ENCODE results near the gene MAP3K8. TPM values are rescaled to one million over a fixed set of nuclear protein-coding genes. Genes with fewer than 3 reads are reported as not detected.

MAP3K8 gene
- total RNA-seq, 6 donors from 2014 or later: 32.5 to 71.2 (median 42.8) TPM

DNA sequence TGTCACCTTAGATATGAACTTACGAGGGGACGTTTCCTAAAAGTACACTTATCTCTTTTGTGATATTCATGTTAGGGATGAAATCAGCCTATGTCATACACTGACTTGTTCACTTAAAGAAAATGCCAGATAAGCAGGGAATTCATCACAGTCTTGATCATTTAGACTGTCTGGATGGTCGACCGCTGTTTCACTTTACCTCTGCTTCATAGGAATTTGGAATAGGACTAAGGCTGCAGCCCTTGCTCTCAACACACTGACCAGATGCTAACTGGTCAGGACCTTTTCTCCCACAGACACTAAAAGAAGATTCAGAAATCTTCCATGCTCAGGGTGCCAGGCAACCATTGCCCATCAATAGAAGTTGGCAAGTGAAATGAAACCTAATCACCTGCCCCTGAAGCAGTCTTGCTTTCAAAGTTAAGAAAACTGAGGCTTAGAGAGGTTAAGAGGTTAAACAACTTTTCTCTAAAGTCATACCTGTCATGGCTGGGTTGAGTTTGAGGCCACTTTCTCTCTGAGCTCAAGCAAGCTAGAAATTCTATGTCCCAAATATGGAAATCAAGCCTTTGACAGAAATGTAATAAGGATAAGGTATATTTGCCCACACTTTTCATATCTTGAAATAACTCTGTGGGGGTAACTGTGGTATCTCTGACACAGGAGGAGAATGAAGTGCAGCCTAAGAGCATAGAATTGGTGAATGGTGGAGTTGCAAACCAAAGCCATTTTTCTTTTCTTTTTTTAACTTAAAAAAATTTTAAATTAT, 77.1 kb downstream of the MAP3K8 start:
- 64 to 77% methylated on average over 4 of the region's 4 CpGs for WGBS, 2 donors
- Histone ChIP-seq H3K4me3 (no peak overlapping the region), H3K36me3 (no peaks in the 10 kb centered on the region), H3K9me3 (no peaks in the 10 kb centered on the region), H3K27ac (peak overlapping the region in 2 of 4 donors; percentile 22 to 83), H3K27me3 (no peaks in the 10 kb centered on the region), H3K4me1 (peaks cover 3 to 33% (median 13%) of the 10 kb centered on the region in 4 donors)
- peak in 1 of 2 donors; percentile 72 for ATAC-seq (ENCODE audit: low FRiP score in 2 of 2)
- no peak for DNase-seq
- TF ChIP-seq POLR2A (IDR thresholded peaks at IDR 0.05) (no peak), POLR2AphosphoS5 (IDR thresholded peaks at IDR 0.05) (no peak)
- TF ChIP-seq, protein P1, sequence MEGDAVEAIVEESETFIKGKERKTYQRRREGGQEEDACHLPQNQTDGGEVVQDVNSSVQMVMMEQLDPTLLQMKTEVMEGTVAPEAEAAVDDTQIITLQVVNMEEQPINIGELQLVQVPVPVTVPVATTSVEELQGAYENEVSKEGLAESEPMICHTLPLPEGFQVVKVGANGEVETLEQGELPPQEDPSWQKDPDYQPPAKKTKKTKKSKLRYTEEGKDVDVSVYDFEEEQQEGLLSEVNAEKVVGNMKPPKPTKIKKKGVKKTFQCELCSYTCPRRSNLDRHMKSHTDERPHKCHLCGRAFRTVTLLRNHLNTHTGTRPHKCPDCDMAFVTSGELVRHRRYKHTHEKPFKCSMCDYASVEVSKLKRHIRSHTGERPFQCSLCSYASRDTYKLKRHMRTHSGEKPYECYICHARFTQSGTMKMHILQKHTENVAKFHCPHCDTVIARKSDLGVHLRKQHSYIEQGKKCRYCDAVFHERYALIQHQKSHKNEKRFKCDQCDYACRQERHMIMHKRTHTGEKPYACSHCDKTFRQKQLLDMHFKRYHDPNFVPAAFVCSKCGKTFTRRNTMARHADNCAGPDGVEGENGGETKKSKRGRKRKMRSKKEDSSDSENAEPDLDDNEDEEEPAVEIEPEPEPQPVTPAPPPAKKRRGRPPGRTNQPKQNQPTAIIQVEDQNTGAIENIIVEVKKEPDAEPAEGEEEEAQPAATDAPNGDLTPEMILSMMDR (IDR thresholded peaks at IDR 0.05): no peak

Other genes with a start within 250 kb of the MAP3K8 start
- 10 to 100 TPM in 4 of 6 donors, 1 to 10 TPM in 2; 3.8 to 21.8 (median 14.5) TPM for gene MTPAP, start 84.9 kb upstream of the MAP3K8 start, total RNA-seq
- gene LYZL2, start 195.6 kb downstream of the MAP3K8 start, total RNA-seq: not detected

All from upper lobe of left lung (tissue), 6 donors.